K562 (cell line): ENCODE measurements around the gene NTRK3. TPM values are rescaled to one million over a fixed set of nuclear protein-coding genes. Genes with fewer than 3 reads are reported as not detected.

Experiments
- ATAC-seq: fragments of 200-7000 bp; cut with Tn5 transposase; 3 replicates; pipeline ENCODE4 v1.9.1; 2020; ENCODE audit warnings: moderate library complexity
- BruUV-seq: library from RNA; stranded (reverse); fragments of 400-500 nt; replicated peaks from 2 replicates; lab custom pipeline; 2021; lab: Mats Ljungman, UMichigan
- CTCF ChIA-PET: fragments of 300-600 bp; formaldehyde crosslinking; extraction: SDS; loops from one replicate; lab custom pipeline; 2021; ENCODE audit warnings: low intra/inter-chr PET ratio; lab: Yijun Ruan, JAX
- POLR2A ChIA-PET: fragments of 300-600, 350-650 bp; sonication (Branson Sonifier 250); formaldehyde crosslinking; extraction: SDS; loops from one replicate; lab custom pipeline; 2021; ENCODE audit warnings: antibody characterized with exemption, inconsistent platforms; lab: Yijun Ruan, JAX
- DNase-seq, 4 experiments: peaks; one replicate each; pipeline versions ENCODE4 v3.0.0 to v3.0.0-alpha.2; 2011 to 2018; ENCODE audit warnings: low spot score in 3 of 4, mixed read lengths in 3 of 4; ENCODE audit errors: extremely low read depth in 1 of 4
- FAIRE-seq: peaks from 2 replicates; lab custom pipeline; 2011; peaks lifted over from hg19 to GRCh38; lab: Jason Lieb, UNC
- H2AFZ ChIP-seq: 2 replicates; pipeline ENCODE4 v1.6.0; 2011; ENCODE audit warnings: low read depth, low read length, control low read depth, inconsistent platforms
- H3K27ac ChIP-seq: fragments of 200-600 bp; 3 replicates; pipeline ENCODE4 v1.8.0; 2011; ENCODE audit warnings: low read depth, mild to moderate bottlenecking, control low read depth, inconsistent platforms, low read length, moderate library complexity, mixed read lengths; ENCODE audit errors: extremely low read depth
- H3K27me3 ChIP-seq, 2 experiments: fragments of 300-600 bp in 1 of 2; 2 replicates in 1 of 2; 3 replicates in 1 of 2; pipeline versions ENCODE4 v1.6.0 to v1.8.0; 2011; ENCODE audit warnings: inconsistent platforms in 2 of 2, low read length in 2 of 2, mild to moderate bottlenecking in 1 of 2, mixed read lengths in 1 of 2, moderate library complexity in 1 of 2; ENCODE audit not compliant: control insufficient read depth in 2 of 2, insufficient read depth in 2 of 2
- H3K36me3 ChIP-seq: fragments of 300-600 bp; 3 replicates; pipeline ENCODE4 v1.8.0; 2011; ENCODE audit warnings: mild to moderate bottlenecking, low read length, inconsistent platforms; ENCODE audit not compliant: control insufficient read depth, insufficient read depth
- H3K4me1 ChIP-seq, 2 experiments: fragments of 200-600 bp in 1 of 2; replicated peaks in 1 of 2; 2 replicates in 1 of 2; 3 replicates in 1 of 2; pipeline versions ENCODE4 v1.5.1 to v1.8.0; 2011; ENCODE audit warnings: inconsistent platforms in 2 of 2, low read length in 2 of 2, mild to moderate bottlenecking in 1 of 2, mixed read lengths in 1 of 2, moderate library complexity in 1 of 2; ENCODE audit not compliant: control insufficient read depth in 2 of 2, insufficient read depth in 2 of 2
- H3K4me2 ChIP-seq: 2 replicates; pipeline ENCODE4 v1.6.1; 2011; ENCODE audit warnings: low read length, control low read depth, inconsistent platforms, mixed read lengths; ENCODE audit not compliant: insufficient read depth
- H3K4me3 ChIP-seq: fragments of 200-600 bp; sonication (generic), shearing (Covaris generic); 2 replicates; pipeline ENCODE4 v1.5.1; 2016; ENCODE audit warnings: control low read depth, inconsistent platforms
- H3K79me2 ChIP-seq: fragments of 200-600 bp; 3 replicates; pipeline ENCODE4 v1.8.0; 2011; ENCODE audit warnings: low read length, inconsistent platforms; ENCODE audit not compliant: control insufficient read depth, insufficient read depth
- H3K9ac ChIP-seq, 2 experiments: 2 replicates each; pipeline versions ENCODE4 v1.6.0 to v1.6.1; 2011; ENCODE audit warnings: low read depth in 2 of 2, low read length in 2 of 2, control low read depth in 1 of 2, inconsistent platforms in 1 of 2, mild to moderate bottlenecking in 1 of 2, mixed read lengths in 1 of 2; ENCODE audit not compliant: insufficient read depth in 1 of 2
- H3K9me1 ChIP-seq: one replicate; pipeline ENCODE4 v1.6.0; 2011; ENCODE audit warnings: inconsistent platforms, mild to moderate bottlenecking, low read length, moderate library complexity; ENCODE audit not compliant: control insufficient read depth, insufficient read depth
- H3K9me3 ChIP-seq: replicated peaks from 2 replicates; pipeline ENCODE4 v1.5.1; 2011; ENCODE audit warnings: low read depth, low read length, inconsistent platforms; ENCODE audit not compliant: control insufficient read depth, insufficient read depth
- H4K20me1 ChIP-seq: replicated peaks from 2 replicates; pipeline ENCODE4 v1.6.1; 2011; ENCODE audit warnings: low read length, inconsistent platforms, mixed read lengths; ENCODE audit not compliant: control insufficient read depth, insufficient read depth
- ATF7 ChIP-seq: fragments of 450-650 bp; IDR thresholded peaks from 2 replicates; pipeline ENCODE4 v1.7.1; 2014; ENCODE audit warnings: mild to moderate bottlenecking, moderate library complexity
- CCNT2 ChIP-seq: IDR thresholded peaks from 2 replicates; pipeline ENCODE4 v1.6.1; 2011; ENCODE audit warnings: borderline replicate concordance, low read depth, mild to moderate bottlenecking, moderate library complexity, mixed read lengths, low read length; ENCODE audit not compliant: insufficient read length; ENCODE audit errors: extremely low read depth
- FOXK1 ChIP-seq: sonication (generic); formaldehyde crosslinking; IDR thresholded peaks from 2 replicates; pipeline ENCODE4 v1.8.0; 2022; ENCODE audit warnings: missing genetic modification reagents, mild to moderate bottlenecking, borderline replicate concordance
- MBD1 ChIP-seq: fragments of 250-450 bp; sonication (Bioruptor Pico); IDR thresholded peaks from 2 replicates; pipeline ENCODE4 v1.8.0; 2022; ENCODE audit warnings: inconsistent platforms
- MLX ChIP-seq, 2 experiments: fragments of 450-650 bp in 1 of 2; sonication (generic) in 1 of 2; formaldehyde crosslinking; conservative IDR thresholded peaks; 2 replicates each; pipeline versions ENCODE4 v1.4.0 to v1.8.1; 2020 to 2022; ENCODE audit warnings: mild to moderate bottlenecking in 1 of 2, missing genetic modification reagents in 1 of 2
- MTA2 ChIP-seq: fragments of 450-650 bp; IDR thresholded peaks from 2 replicates; pipeline ENCODE4 v1.6.1; 2016; ENCODE audit warnings: low read depth
- NFXL1 ChIP-seq: fragments of 450-650 bp; formaldehyde crosslinking; IDR thresholded peaks from 2 replicates; pipeline ENCODE4 v1.4.0; 2021; ENCODE audit warnings: mild to moderate bottlenecking
- SREBF1 ChIP-seq: fragments of 150-350 bp; IDR thresholded peaks from 2 replicates; pipeline ENCODE4 v1.6.1; 2014; ENCODE audit warnings: antibody characterized with exemption, low read depth, low read length, borderline replicate concordance
- STAG1 ChIP-seq: sonication (generic); formaldehyde crosslinking; IDR thresholded peaks from 2 replicates; pipeline ENCODE4 v1.5.0; 2020; ENCODE audit warnings: missing genetic modification reagents, borderline replicate concordance
- TCF7 ChIP-seq: sonication (generic); IDR thresholded peaks from 2 replicates; pipeline ENCODE4 v1.6.1; 2016; ENCODE audit warnings: antibody characterized with exemption, borderline replicate concordance
- WHSC1 ChIP-seq: IDR thresholded peaks from one replicate; pipeline ENCODE4 v1.6.1; 2012; ENCODE audit warnings: low read length, control low read depth, inconsistent platforms
- YBX1 ChIP-seq: fragments of 450-650 bp; IDR thresholded peaks from 2 replicates; pipeline ENCODE4 v1.7.1; 2016; ENCODE audit warnings: mild to moderate bottlenecking
- ZC3H8 ChIP-seq: fragments of 450-650 bp; IDR thresholded peaks from 2 replicates; pipeline ENCODE4 v1.6.1; 2017
- ZFP36 ChIP-seq: fragments of 150-350 bp; IDR thresholded peaks from 2 replicates; pipeline ENCODE4 v1.6.1; 2018; ENCODE audit warnings: low read length, low read depth; ENCODE audit not compliant: partially characterized antibody
- ZFX ChIP-seq: sonication (generic); formaldehyde crosslinking; IDR thresholded peaks from 2 replicates; pipeline ENCODE4 v1.8.0; 2022; ENCODE audit warnings: mild to moderate bottlenecking, missing genetic modification reagents, moderate library complexity
- WGBS: fragments of 100-300 bp; shearing (Covaris generic); methylation state at CpG from one replicate; pipeline ENCODE4 v1.1.6; 2016; ENCODE audit warnings: low coverage, mixed read lengths; ENCODE audit not compliant: insufficient coverage; ENCODE audit errors: missing lambda C conversion rate; 5-methylcytosine and 5-hydroxymethylcytosine counted together
- in situ Hi-C: fragments of 300-500 bp; cut with MboI; formaldehyde crosslinking; loops from 4 replicates; pipeline ENCODE4 v1.15.0; 2018; ENCODE audit warnings: inconsistent platforms, mixed read lengths
- intact Hi-C: fragments of 100-400 bp; cut with micrococcal nuclease; formaldehyde crosslinking; loops from 2 replicates; pipeline ENCODE4 v1.14.2; 2022
- polyA plus RNA-seq, 8 experiments: library from polyadenylated mRNA; depleted of rRNA in 4 of 8; stranded (reverse) in 5 of 8; unstranded in 3 of 8; fragments of >200 nt; fragmentation: Nextera tagmentation in 2 of 8; fragmentation: Illumina TruSeq in 1 of 8; extraction: Ambion mirVana in 2 of 8; extraction: Trizol in 1 of 8; gene quantifications; 2 replicates each; pipeline versions ENCODE4 v1.2.1 to v1.2.3, GENCODE V29; 2011 to 2014; ENCODE audit warnings: inconsistent platforms in 1 of 8, missing spikeins in 1 of 8
- total RNA-seq, 7 experiments: library from RNA; depleted of rRNA in 6 of 7; stranded (reverse); fragments of >200 nt in 6 of 7; fragmentation: Illumina TruSeq in 2 of 7; extraction: Trizol in 2 of 7; gene quantifications; 2 replicates each; pipeline versions ENCODE4 v1.2.1 to v1.2.3, GENCODE V29; 2011 to 2021; ENCODE audit warnings: low replicate concordance in 1 of 7
- TF ChIP-seq, protein P1 (sequence below), 2 experiments: fragments of 450-650 bp in 1 of 2; sonication (generic) in 1 of 2; formaldehyde crosslinking in 1 of 2; IDR thresholded peaks in 1 of 2; conservative IDR thresholded peaks in 1 of 2; 2 replicates each; pipeline versions ENCODE4 v1.6.1 to v1.8.1; 2016 to 2023; ENCODE audit warnings: mild to moderate bottlenecking in 2 of 2, moderate library complexity in 2 of 2, inconsistent platforms in 1 of 2, missing genetic modification reagents in 1 of 2
- TF ChIP-seq, protein P2 (sequence below): fragments of 250-450 bp; sonication (Bioruptor Pico); IDR thresholded peaks from 2 replicates; pipeline ENCODE4 v1.8.0; 2022; ENCODE audit warnings: moderate library complexity, mild to moderate bottlenecking, inconsistent platforms

Gene NTRK3
- total and polyA plus RNA-seq, 9 of the 15 experiments (the other 6 are each of a cell fraction or from before 2014, with no cell fraction given) = 0.11 to 0.13 TPM; not detected in 7

- no peak for TF ChIP-seq MBD1 (CRISPR knock-in tag)
- no peak for TF ChIP-seq ZC3H8
- no peak for TF ChIP-seq WHSC1
- no peak for TF ChIP-seq FOXK1 (CRISPR knock-in tag)
- no peak for TF ChIP-seq STAG1 (CRISPR knock-in tag)
- TF ChIP-seq ZFX (CRISPR knock-in tag) = no peak
- TF ChIP-seq ATF7 = no peak
- TF ChIP-seq, protein P1, sequence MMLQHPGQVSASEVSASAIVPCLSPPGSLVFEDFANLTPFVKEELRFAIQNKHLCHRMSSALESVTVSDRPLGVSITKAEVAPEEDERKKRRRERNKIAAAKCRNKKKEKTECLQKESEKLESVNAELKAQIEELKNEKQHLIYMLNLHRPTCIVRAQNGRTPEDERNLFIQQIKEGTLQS (IDR thresholded peaks at IDR 0.05) = no peak
- TF ChIP-seq, protein P1 (CRISPR knock-in tag; conservative IDR thresholded peaks at IDR 0.05) = no peak
These were observed 208.3 kb downstream of the NTRK3 start (continued) for GRCh38 chr15:88048237-88048636.

DNA sequence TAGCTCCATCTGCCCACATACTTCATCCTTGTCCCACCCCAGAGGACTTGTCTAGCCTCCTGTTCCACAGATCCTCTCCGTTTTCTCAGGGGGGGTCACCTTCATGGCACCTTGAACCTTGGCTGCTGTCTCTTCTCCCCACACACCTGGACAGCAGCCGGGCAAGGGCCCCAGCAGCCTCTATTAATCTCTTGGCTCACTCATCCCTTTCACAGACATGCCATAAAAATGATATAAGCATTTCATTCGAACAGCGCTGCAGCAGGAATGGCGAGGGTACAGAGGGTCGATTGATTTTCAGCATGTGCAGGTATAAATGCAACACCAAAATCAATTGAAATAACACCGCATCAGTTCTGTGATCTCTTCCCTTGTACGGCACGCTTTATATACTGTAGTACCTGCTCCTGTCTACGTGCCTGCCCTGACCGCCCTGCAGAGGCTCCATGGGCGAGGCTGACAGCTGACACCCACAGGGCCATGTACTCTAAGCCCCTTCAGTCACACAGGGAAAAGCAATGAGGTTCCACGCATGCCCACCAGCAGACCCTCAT, 209.9 kb downstream of the NTRK3 start:
- under 1% methylated on average over 13 of the region's 13 CpGs for WGBS
- no peaks in the 10 kb centered on the region for H3K4me1 ChIP-seq
- no peaks in the 10 kb centered on the region; a peak in 1 of 5 replicates for H3K27me3 ChIP-seq
- no peak overlapping the region for H2AFZ ChIP-seq
- ChIA-PET CTCF (no interaction called here), POLR2A (interaction anchor here (0.8 kb wide), 1 partner anchor 12 kb away, joined by 3 read pairs; no protein-coding TSS in a partner anchor)
- DNase-seq (no peak), ATAC-seq (no peak), FAIRE-seq (no peak)
- no peaks in the 10 kb centered on the region for H3K79me2 ChIP-seq
- H3K36me3 ChIP-seq = no peaks in the 10 kb centered on the region
- intact Hi-C loops (no loop called here), in situ Hi-C loops (no loop called here)
- H4K20me1 ChIP-seq = no peaks in the 10 kb centered on the region
- H3K9ac ChIP-seq = no peak overlapping the region
- no peaks in the 10 kb centered on the region for H3K9me1 ChIP-seq
- BruUV-seq = no TSS peak
- no peak overlapping the region for H3K4me2 ChIP-seq
- no peak overlapping the region for H3K27ac ChIP-seq
- no peaks in the 10 kb centered on the region for H3K9me3 ChIP-seq
- no peak overlapping the region for H3K4me3 ChIP-seq
- TF ChIP-seq NFXL1 (CRISPR knock-in tag) (no peak), MLX (CRISPR knock-in tag; conservative IDR thresholded peaks at IDR 0.05) (no peak), SREBF1 (no peak), CCNT2 (no peak), TCF7 (no peak), ZFP36 (no peak), YBX1 (no peak), MTA2 (no peak)
- TF ChIP-seq, protein P2, sequence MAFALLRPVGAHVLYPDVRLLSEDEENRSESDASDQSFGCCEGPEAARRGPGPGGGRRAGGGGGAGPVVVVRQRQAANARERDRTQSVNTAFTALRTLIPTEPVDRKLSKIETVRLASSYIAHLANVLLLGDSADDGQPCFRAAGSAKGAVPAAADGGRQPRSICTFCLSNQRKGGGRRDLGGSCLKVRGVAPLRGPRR (CRISPR knock-in tag) = no peak
